Measurements from ENCODE around the gene GALNT6. TPM values are rescaled to one million over a fixed set of nuclear protein-coding genes. Genes with fewer than 3 reads are reported as not detected.

GALNT6 gene
- total RNA-seq, 4 donors from 2014 or later = 1.3 to 16.4 (median 4.7) TPM

DNA sequence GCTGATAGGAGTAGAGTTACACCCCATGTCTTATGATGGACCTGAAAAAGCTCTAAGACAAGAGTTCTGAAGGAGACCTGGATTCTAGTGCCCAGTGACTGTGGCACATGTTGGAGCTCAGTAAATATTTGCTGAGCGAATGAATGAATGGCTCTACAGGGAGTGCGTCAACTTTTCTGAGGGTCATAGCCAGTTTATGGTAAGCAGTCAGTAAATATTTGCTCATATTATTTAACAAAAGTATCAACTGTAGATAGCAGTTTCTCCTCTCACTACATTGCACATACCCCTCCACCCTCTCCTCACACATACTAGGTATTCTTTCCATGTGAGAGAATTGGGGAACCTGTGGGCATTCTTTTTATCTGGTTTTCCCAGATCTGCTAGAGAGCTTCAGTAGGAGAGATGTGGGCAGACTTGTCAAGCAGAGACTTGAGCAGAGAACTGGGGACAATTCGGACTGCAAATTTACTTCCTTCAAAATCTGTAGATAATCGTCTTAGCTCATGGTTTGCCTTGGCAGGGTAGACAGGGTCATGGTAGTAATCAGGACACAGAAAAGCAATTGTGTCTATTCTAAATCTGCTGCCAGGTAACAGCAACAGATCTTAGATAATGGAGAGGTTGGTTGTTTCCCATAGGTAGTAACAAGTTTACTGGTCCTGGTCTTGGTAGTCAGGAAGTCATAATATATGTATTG is 39.1 kb upstream of the GALNT6 start:
- DNase-seq (ENCODE audit: low spot score in 2 of 2) = no peak
- H3K4me3 ChIP-seq (ENCODE audit: low read depth, poor library complexity, severe bottlenecking) = no peak overlapping the region
- WGBS, 2 donors = 61 to 80% methylated on average over 4 of the region's 4 CpGs
- TF ChIP-seq POLR2A (IDR thresholded peaks at IDR 0.05) = no peak
- TF ChIP-seq, protein P1, sequence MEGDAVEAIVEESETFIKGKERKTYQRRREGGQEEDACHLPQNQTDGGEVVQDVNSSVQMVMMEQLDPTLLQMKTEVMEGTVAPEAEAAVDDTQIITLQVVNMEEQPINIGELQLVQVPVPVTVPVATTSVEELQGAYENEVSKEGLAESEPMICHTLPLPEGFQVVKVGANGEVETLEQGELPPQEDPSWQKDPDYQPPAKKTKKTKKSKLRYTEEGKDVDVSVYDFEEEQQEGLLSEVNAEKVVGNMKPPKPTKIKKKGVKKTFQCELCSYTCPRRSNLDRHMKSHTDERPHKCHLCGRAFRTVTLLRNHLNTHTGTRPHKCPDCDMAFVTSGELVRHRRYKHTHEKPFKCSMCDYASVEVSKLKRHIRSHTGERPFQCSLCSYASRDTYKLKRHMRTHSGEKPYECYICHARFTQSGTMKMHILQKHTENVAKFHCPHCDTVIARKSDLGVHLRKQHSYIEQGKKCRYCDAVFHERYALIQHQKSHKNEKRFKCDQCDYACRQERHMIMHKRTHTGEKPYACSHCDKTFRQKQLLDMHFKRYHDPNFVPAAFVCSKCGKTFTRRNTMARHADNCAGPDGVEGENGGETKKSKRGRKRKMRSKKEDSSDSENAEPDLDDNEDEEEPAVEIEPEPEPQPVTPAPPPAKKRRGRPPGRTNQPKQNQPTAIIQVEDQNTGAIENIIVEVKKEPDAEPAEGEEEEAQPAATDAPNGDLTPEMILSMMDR (IDR thresholded peaks at IDR 0.05) = no peak
- intact Hi-C loops (cut with DNase I; ENCODE audit: low total_unique reads) = no loop called here

DNA sequence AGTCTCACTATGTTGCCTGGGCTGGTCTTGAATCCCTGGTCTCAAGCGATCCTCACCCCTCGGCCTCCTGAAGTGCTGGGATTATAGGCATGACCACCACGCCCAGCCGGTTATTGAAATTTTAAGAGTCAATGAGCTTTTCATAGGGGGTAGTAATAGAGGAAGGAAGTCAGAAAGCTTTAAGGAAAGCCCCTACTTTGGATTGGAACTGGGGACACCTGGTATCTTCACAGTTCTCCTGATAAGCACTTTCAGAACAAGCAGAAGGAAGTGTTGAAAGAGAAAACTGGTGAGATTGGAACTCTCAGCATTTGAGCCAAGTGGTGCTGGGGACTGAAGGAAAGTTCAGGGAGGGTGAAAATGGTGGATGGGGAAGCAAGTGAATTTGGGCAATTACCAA is 38.5 kb upstream of the GALNT6 start:
- no peak for DNase-seq (ENCODE audit: low spot score in 2 of 2)
- intact Hi-C loops (cut with DNase I; ENCODE audit: low total_unique reads) = loop anchor here (10.0 kb wide), 1 partner anchor 395 kb away; no protein-coding TSS in a partner anchor
- no peak overlapping the region for H3K4me3 ChIP-seq (ENCODE audit: low read depth, poor library complexity, severe bottlenecking)
- TF ChIP-seq POLR2A (IDR thresholded peaks at IDR 0.05) = no peak
- TF ChIP-seq, protein P1 (IDR thresholded peaks at IDR 0.05) = no peak
- 94 to 95% methylated on average over 4 of the region's 4 CpGs for WGBS, 2 donors

DNA sequence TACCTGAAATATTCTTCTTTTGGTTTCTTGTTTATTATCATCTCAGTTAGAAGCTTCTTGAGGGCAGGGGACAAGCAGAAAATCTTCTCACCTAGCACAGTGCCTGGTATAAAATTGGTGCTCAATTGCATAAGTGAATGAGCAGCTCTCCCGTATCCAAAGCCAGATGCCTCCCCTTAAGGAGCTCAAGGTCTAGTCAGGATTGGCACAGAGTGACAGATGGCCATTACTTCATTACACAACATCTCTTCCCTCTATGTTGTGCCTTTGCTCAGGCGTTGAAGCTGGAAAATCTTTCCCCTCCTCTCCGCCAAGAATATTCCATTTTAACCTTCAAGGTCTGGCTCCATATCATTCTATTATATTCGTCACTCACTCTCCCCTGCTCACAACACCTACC is 37.0 kb upstream of the GALNT6 start:
- no peak overlapping the region for H3K4me3 ChIP-seq (ENCODE audit: low read depth, poor library complexity, severe bottlenecking)
- TF ChIP-seq, protein P1 (IDR thresholded peaks at IDR 0.05) = no peak
- no peak for TF ChIP-seq POLR2A (IDR thresholded peaks at IDR 0.05)
- DNase-seq (ENCODE audit: low spot score in 2 of 2) = no peak
- intact Hi-C loops (cut with DNase I; ENCODE audit: low total_unique reads) = loop anchor here (10.0 kb wide), 1 partner anchor 397 kb away; no protein-coding TSS in a partner anchor
- 85 to 92% methylated on average over 4 of the region's 4 CpGs for WGBS, 2 donors

DNA sequence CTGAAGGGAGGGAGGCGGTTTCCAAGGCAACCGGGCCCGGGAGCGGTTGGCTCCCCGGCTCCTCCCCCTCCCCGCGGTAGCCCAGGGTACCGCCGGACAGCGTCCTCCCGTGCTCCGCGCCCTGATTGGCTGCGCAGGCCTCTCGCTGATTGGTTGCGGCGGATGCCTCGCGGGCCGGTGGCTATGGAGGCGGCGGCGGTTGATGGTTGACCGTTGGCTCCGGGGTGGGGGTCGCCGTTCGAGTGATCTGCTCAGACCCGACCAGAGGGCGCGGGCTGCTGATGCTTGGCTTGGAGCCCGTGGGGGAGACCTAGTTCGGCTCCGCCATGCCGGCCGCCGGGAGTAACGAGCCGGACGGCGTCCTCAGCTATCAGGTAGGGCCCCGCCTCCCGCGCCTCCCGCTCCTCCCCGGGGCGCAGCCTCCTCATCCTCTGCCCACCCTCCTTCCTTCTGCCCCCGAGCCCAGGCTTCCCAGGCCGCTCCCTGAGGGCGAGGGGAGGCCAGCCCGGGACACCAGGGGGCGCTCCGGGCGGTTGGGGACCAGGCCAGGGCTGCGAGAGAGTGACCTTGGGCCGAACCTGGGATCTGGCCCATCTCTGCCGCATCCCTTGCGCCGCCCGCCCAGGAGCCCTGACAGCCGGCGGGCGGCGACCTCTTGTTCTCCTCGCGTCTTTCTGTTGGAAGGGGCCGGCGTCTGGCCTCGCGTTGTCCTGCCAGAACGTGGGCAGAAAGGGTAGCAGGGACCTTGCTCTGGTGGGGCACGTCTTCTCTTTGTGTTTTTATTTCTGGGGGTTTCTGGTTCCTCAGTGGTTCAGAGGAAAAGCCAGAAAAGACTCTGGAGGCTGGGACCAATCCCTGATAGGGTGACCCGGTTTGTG is 33.7 kb upstream of the GALNT6 start, which contains the start of gene SLC4A8:
TSS of gene SLC4A8 (plus strand) at position 170 of the 878 bp plus-strand sequence. CDS start at position 327, 157 bp downstream.
- 6 to 8% methylated on average over 30 to 47 of the region's 73 CpGs for WGBS, 2 donors
- intact Hi-C loops (cut with DNase I; ENCODE audit: low total_unique reads) = loop anchor here (10.0 kb wide), 1 partner anchor 400 kb away; no protein-coding TSS in a partner anchor
- DNase-seq (ENCODE audit: low spot score in 2 of 2) = peak; percentile 24 to 89
- TF ChIP-seq, protein P1 (IDR thresholded peaks at IDR 0.05) = no peak
- no peak for TF ChIP-seq POLR2A (IDR thresholded peaks at IDR 0.05)
- no peak within 1 kb of the TSS for H3K4me3 ChIP-seq (ENCODE audit: low read depth, poor library complexity, severe bottlenecking)

DNA sequence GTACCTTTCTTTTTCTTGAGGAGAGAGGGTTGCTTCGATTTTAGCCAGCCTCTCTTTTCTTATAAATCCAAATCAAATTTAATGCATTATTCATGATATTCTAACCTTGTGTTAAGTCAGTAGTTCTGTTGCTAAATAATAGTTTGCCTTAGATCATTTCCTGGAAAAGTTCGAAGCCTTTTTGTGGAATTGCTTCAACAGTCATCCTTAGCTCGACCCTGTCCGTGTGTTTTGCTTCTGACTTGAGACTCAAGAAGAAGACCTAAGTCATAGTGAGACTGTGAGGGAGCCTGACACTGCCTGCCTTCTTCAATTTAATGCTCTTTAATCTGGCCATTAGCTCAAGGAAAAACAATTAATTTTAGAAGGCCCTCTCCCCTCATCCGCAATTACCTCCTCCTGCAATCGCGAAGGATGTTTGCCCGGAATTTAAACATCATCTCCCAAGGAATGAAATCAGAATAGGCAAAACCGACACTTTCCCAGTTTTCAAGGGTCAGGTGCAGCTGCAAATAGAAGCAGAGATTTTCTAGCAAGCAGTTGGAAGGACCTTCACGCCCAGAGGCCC is 33.0 kb upstream of the GALNT6 start:
- intact Hi-C loops (cut with DNase I; ENCODE audit: low total_unique reads) = loop anchor here (10.0 kb wide), 1 partner anchor 401 kb away; no protein-coding TSS in a partner anchor
- WGBS, 2 donors = 21 to 41% methylated on average over 10 of the region's 10 CpGs
- no peak overlapping the region for H3K4me3 ChIP-seq (ENCODE audit: low read depth, poor library complexity, severe bottlenecking)
- DNase-seq (ENCODE audit: low spot score in 2 of 2) = no peak
- TF ChIP-seq, protein P1 (IDR thresholded peaks at IDR 0.05) = no peak
- TF ChIP-seq POLR2A (IDR thresholded peaks at IDR 0.05) = no peak

All from lower leg skin (tissue), 4 donors.